Activated naive CD4-positive, alpha-beta T cell (primary cell): Measurements from ENCODE around the gene VPS35L.
A peak's percentile ranks its signal among the peaks of the same experiment; 100 is the strongest.
"Not testable (repeated sequence)": the region's sequence is repeated elsewhere in the genome, so short reads cannot be mapped to it uniquely, and the experiment has no call there.

Source experiments
- DNase-seq, 4 experiments: peaks; one replicate each; lab custom pipeline; 2025; lab: John Stamatoyannopoulos, UW

The VPS35L gene

GRCh38 chr16:19540241-19540970 is 15.1 kb upstream of the VPS35L start:
- no peak for DNase-seq

GRCh38 chr16:19542138-19542821 is 13.2 kb upstream of the VPS35L start:
- no peak for DNase-seq

- DNase-seq: not testable (repeated sequence)
Observed at GRCh38 chr16:19543278-19543996, 12.1 kb upstream of the VPS35L start.

- no peak for DNase-seq
Observed at GRCh38 chr16:19548144-19548543, 7.4 kb upstream of the VPS35L start.

GRCh38 chr16:19549673-19550072 is 5.8 kb upstream of the VPS35L start:
- DNase-seq: no peak

- no peak for DNase-seq
Observed at GRCh38 chr16:19555938-19556771, 652 bp downstream of the VPS35L start.

GRCh38 chr16:19559242-19559910 is 3.9 kb downstream of the VPS35L start:
- no peak for DNase-seq

GRCh38 chr16:19560078-19560477 is 4.6 kb downstream of the VPS35L start:
- DNase-seq: no peak

GRCh38 chr16:19563377-19563776 is 7.9 kb downstream of the VPS35L start:
- no peak for DNase-seq

GRCh38 chr16:19566362-19566761 is 10.9 kb downstream of the VPS35L start:
- no peak for DNase-seq

GRCh38 chr16:19567560-19567959 is 12.1 kb downstream of the VPS35L start:
- DNase-seq: no peak

- DNase-seq: no peak
Observed at GRCh38 chr16:19573997-19574396, 18.5 kb downstream of the VPS35L start.

GRCh38 chr16:19574615-19575014 is 19.1 kb downstream of the VPS35L start:
- DNase-seq: no peak

GRCh38 chr16:19578378-19578971 is 23.0 kb downstream of the VPS35L start:
- DNase-seq: no peak

GRCh38 chr16:19582050-19582831 is 26.7 kb downstream of the VPS35L start:
- no peak for DNase-seq

GRCh38 chr16:19583665-19584300 is 28.3 kb downstream of the VPS35L start:
- peak in 1 of 4 experiments; percentile 1 for DNase-seq

GRCh38 chr16:19588661-19589060 is 33.2 kb downstream of the VPS35L start:
- no peak for DNase-seq

- no peak for DNase-seq
Observed at GRCh38 chr16:19589106-19589505, 33.6 kb downstream of the VPS35L start.

- DNase-seq: no peak
Observed at GRCh38 chr16:19589771-19590302, 34.3 kb downstream of the VPS35L start.
